Liver (tissue), 9 donors: ENCODE data around the gene STAT5B. TPM values are rescaled to one million over a fixed set of nuclear protein-coding genes. Genes with fewer than 3 reads are reported as not detected.

Source experiments
- DNase-seq: peaks from one replicate; pipeline ENCODE4 v3.0.0-alpha.2; 2017; ENCODE audit warnings: low spot score
- H3K27ac ChIP-seq, 2 donors: one replicate each; pipeline ENCODE4 v1.7.0; 2013; ENCODE audit warnings: inconsistent platforms in 2 of 2, low read length in 2 of 2, control low read depth in 1 of 2, low read depth in 1 of 2, mild to moderate bottlenecking in 1 of 2
- H3K27me3 ChIP-seq, 4 donors: one replicate each; pipeline versions ENCODE4 v1.6.1 to v1.7.0; 2013; ENCODE audit warnings: low read length in 3 of 4, inconsistent platforms in 1 of 4, mild to moderate bottlenecking in 1 of 4, moderate library complexity in 1 of 4; ENCODE audit not compliant: control insufficient read depth in 4 of 4, insufficient read depth in 4 of 4
- H3K36me3 ChIP-seq, 4 donors: one replicate each; pipeline versions ENCODE4 v1.6.1 to v1.7.0; 2013; ENCODE audit warnings: low read length in 3 of 4, mild to moderate bottlenecking in 3 of 4, low read depth in 1 of 4, moderate library complexity in 1 of 4; ENCODE audit not compliant: control insufficient read depth in 4 of 4, insufficient read depth in 3 of 4
- H3K4me1 ChIP-seq, 4 donors: one replicate each; pipeline versions ENCODE4 v1.6.1 to v1.7.0; 2013; ENCODE audit warnings: low read length in 3 of 4, mild to moderate bottlenecking in 3 of 4, moderate library complexity in 1 of 4; ENCODE audit not compliant: control insufficient read depth in 4 of 4, insufficient read depth in 4 of 4
- H3K4me3 ChIP-seq, 3 donors: one replicate each; pipeline versions ENCODE4 v1.6.1 to v1.7.0; 2013; ENCODE audit warnings: low read length in 3 of 3, control low read depth in 1 of 3, low read depth in 1 of 3, mild to moderate bottlenecking in 1 of 3
- H3K9ac ChIP-seq, 2 donors: one replicate each; pipeline ENCODE4 v1.7.0; 2013; ENCODE audit warnings: low read length in 2 of 2, mild to moderate bottlenecking in 2 of 2, moderate library complexity in 2 of 2, control low read depth in 1 of 2, low read depth in 1 of 2
- H3K9me3 ChIP-seq, 4 donors: one replicate each; pipeline versions ENCODE4 v1.6.1 to v1.7.0; 2013; ENCODE audit warnings: low read length in 3 of 4; ENCODE audit not compliant: control insufficient read depth in 4 of 4
- ATF3 ChIP-seq: IDR thresholded peaks from 2 replicates; pipeline ENCODE4 v1.6.1; 2016; ENCODE audit warnings: antibody characterized with exemption
- CTCF ChIP-seq: fragments of 150-350 bp; IDR thresholded peaks from 2 replicates; pipeline ENCODE4 v1.5.1; 2017; ENCODE audit warnings: improper control_type of control experiment, low read depth, low read length; ENCODE audit not compliant: missing input control
- EGR1 ChIP-seq, 2 donors: IDR thresholded peaks; 2 replicates each; pipeline ENCODE4 v1.6.1; 2016 to 2018; ENCODE audit warnings: antibody characterized with exemption in 2 of 2, low read depth in 2 of 2
- FOXA1 ChIP-seq: IDR thresholded peaks from 2 replicates; pipeline ENCODE4 v1.6.1; 2016; ENCODE audit warnings: antibody characterized with exemption
- FOXA2 ChIP-seq: IDR thresholded peaks from 2 replicates; pipeline ENCODE4 v1.6.1; 2016; ENCODE audit warnings: antibody characterized with exemption
- GABPA ChIP-seq, 2 donors: IDR thresholded peaks in 1 of 2; conservative IDR thresholded peaks in 1 of 2; 2 replicates each; pipeline ENCODE4 v1.6.1; 2016; ENCODE audit warnings: antibody characterized with exemption in 2 of 2, mild to moderate bottlenecking in 1 of 2, moderate library complexity in 1 of 2
- HNF4A ChIP-seq, 2 donors: conservative IDR thresholded peaks; 2 replicates each; pipeline ENCODE4 v1.6.1; 2016; ENCODE audit warnings: antibody characterized with exemption in 2 of 2, mild to moderate bottlenecking in 2 of 2
- HNF4G ChIP-seq: IDR thresholded peaks from 2 replicates; pipeline ENCODE4 v1.6.1; 2016; ENCODE audit warnings: antibody characterized with exemption
- JUND ChIP-seq, 2 donors: IDR thresholded peaks; 2 replicates each; pipeline ENCODE4 v1.6.1; 2016; ENCODE audit warnings: antibody characterized with exemption in 2 of 2
- MAX ChIP-seq: IDR thresholded peaks from 2 replicates; pipeline ENCODE4 v1.6.1; 2016; ENCODE audit warnings: antibody characterized with exemption
- NR2F2 ChIP-seq: IDR thresholded peaks from 2 replicates; pipeline ENCODE4 v1.6.1; 2016; ENCODE audit warnings: antibody characterized with exemption
- RAD21 ChIP-seq, 2 donors: IDR thresholded peaks; 2 replicates each; pipeline ENCODE4 v1.6.1; 2016; ENCODE audit warnings: antibody characterized with exemption in 2 of 2, mild to moderate bottlenecking in 2 of 2
- REST ChIP-seq: IDR thresholded peaks from 2 replicates; pipeline ENCODE4 v1.6.1; 2016; ENCODE audit warnings: antibody characterized with exemption, mild to moderate bottlenecking
- RXRA ChIP-seq, 2 donors: IDR thresholded peaks; 2 replicates each; pipeline ENCODE4 v1.6.1; 2017 to 2018; ENCODE audit warnings: antibody characterized with exemption in 2 of 2, mild to moderate bottlenecking in 1 of 2
- SP1 ChIP-seq: IDR thresholded peaks from 2 replicates; pipeline ENCODE4 v1.6.1; 2018; ENCODE audit warnings: antibody characterized with exemption, mild to moderate bottlenecking
- TAF1 ChIP-seq: conservative IDR thresholded peaks from 2 replicates; pipeline ENCODE4 v1.6.1; 2016; ENCODE audit warnings: antibody characterized with exemption, mild to moderate bottlenecking
- YY1 ChIP-seq: IDR thresholded peaks from 2 replicates; pipeline ENCODE4 v1.6.1; 2016; ENCODE audit warnings: antibody characterized with exemption, mild to moderate bottlenecking
- ZBTB33 ChIP-seq: IDR thresholded peaks from 2 replicates; pipeline ENCODE4 v1.6.1; 2016; ENCODE audit warnings: antibody characterized with exemption
- WGBS: extraction: QIAGEN DNeasy Blood & Tissue Kit; methylation state at CpG from one replicate; pipeline ENCODE4 v1.1.7; 2013; 5-methylcytosine and 5-hydroxymethylcytosine counted together
- polyA plus RNA-seq, 2 donors: library from polyadenylated mRNA; stranded (reverse) in 1 of 2; unstranded in 1 of 2; fragments of 200-250 nt in 1 of 2; fragments of >200 nt in 1 of 2; fragmentation: Nextera tagmentation in 1 of 2; extraction: Ambion mirVana in 1 of 2; gene quantifications; one replicate each; pipeline versions ENCODE4 v1.2.1 to v1.2.3, GENCODE V29; 2013 to 2015
- total RNA-seq, 2 donors: library from RNA; depleted of rRNA; stranded (reverse); fragments of >200 nt; gene quantifications; one replicate each; pipeline ENCODE4 v1.2.3, GENCODE V29; 2014
- donor health status: healthy.
- donor health status: healthy.
- donor health status: healthy.
- donor health status: healthy.
- donor health status: healthy.

The STAT5B gene
- total and polyA plus RNA-seq, 4 donors, result 6.7 to 33.9 (median 21.6) TPM

- Histone ChIP-seq H3K4me1 (peaks cover 0 to 3% (median 0%) of the 10 kb centered on the region in 4 donors), H3K27ac (no peak overlapping the region)
- WGBS, result 97% methylated on average over 8 of the region's 8 CpGs
Observed at GRCh38 chr17:42255445-42255844, 20.7 kb downstream of the STAT5B start.

GRCh38 chr17:42253578-42253977 is 22.6 kb downstream of the STAT5B start:
- DNase-seq, result no peak
- H3K36me3 ChIP-seq, result no peaks in the 10 kb centered on the region
- TF ChIP-seq FOXA2 (no peak), NR2F2 (no peak), MAX (no peak), SP1 (no peak), JUND (IDR thresholded peaks at IDR 0.05) (no peak), REST (no peak), ZBTB33 (no peak), TAF1 (no peak), FOXA1 (no peak), HNF4A (conservative IDR thresholded peaks at IDR 0.05) (no peak), CTCF (no peak), EGR1 (IDR thresholded peaks at IDR 0.05; ENCODE audit: low read depth in 2 of 2) (no peak), RAD21 (IDR thresholded peaks at IDR 0.05) (no peak), ATF3 (no peak), GABPA (IDR thresholded peaks at IDR 0.05 in 1 of 2, conservative IDR thresholded peaks at IDR 0.05 in 1 of 2) (no peak), HNF4G (no peak), RXRA (IDR thresholded peaks at IDR 0.05) (no peak)
- H3K27ac ChIP-seq, result peak overlapping the region in 1 of 2 donors; percentile 31
- WGBS, result 99% methylated on average over 5 of the region's 5 CpGs
- no peak overlapping the region for H3K4me3 ChIP-seq
- H3K9ac ChIP-seq, result no peak overlapping the region
- no peaks in the 10 kb centered on the region for H3K27me3 ChIP-seq
- peaks cover 0 to 7% (median 3%) of the 10 kb centered on the region in 4 donors for H3K4me1 ChIP-seq
- H3K9me3 ChIP-seq, result no peaks in the 10 kb centered on the region

More at GRCh38 chr17:42255445-42255844, 20.7 kb downstream of the STAT5B start:
- TF ChIP-seq HNF4A (conservative IDR thresholded peaks at IDR 0.05), result no peak
- TF ChIP-seq YY1, result no peak
- no peak for TF ChIP-seq RXRA (IDR thresholded peaks at IDR 0.05)
- TF ChIP-seq RAD21 (IDR thresholded peaks at IDR 0.05), result no peak
- TF ChIP-seq GABPA (IDR thresholded peaks at IDR 0.05 in 1 of 2, conservative IDR thresholded peaks at IDR 0.05 in 1 of 2), result no peak
- no peak for TF ChIP-seq JUND (IDR thresholded peaks at IDR 0.05)
- no peak for TF ChIP-seq ZBTB33
- Histone ChIP-seq H3K27me3 (no peaks in the 10 kb centered on the region), H3K4me3 (no peak overlapping the region), H3K9me3 (no peaks in the 10 kb centered on the region), H3K9ac (no peak overlapping the region), H3K36me3 (no peaks in the 10 kb centered on the region)
- DNase-seq, result no peak
